Left ventricle myocardium inferior (tissue), 1 donor: ENCODE measurements around the gene PDHX. TPM values are rescaled to one million over a fixed set of nuclear protein-coding genes. Genes with fewer than 3 reads are reported as not detected.

Experiments
- DNase-seq: peaks from one replicate; pipeline ENCODE4 v3.0.0-alpha.2; 2020
- H3K27ac ChIP-seq: fragments of 200-600 bp; replicated peaks from 2 replicates; pipeline ENCODE4 v1.8.0; 2021
- H3K27me3 ChIP-seq: fragments of 200-600 bp; 2 replicates; pipeline ENCODE4 v1.8.0; 2021; ENCODE audit warnings: low read depth
- H3K36me3 ChIP-seq: fragments of 200-600 bp; 2 replicates; pipeline ENCODE4 v1.8.0; 2021
- H3K4me1 ChIP-seq: fragments of 200-600 bp; 2 replicates; pipeline ENCODE4 v1.8.0; 2021
- H3K4me3 ChIP-seq: fragments of 200-600 bp; 2 replicates; pipeline ENCODE4 v1.8.0; 2021; ENCODE audit warnings: mild to moderate bottlenecking, moderate library complexity
- H3K9me3 ChIP-seq: fragments of 200-600 bp; replicated peaks from 2 replicates; pipeline ENCODE4 v1.8.0; 2021
- intact Hi-C: fragments of 100-400 bp; cut with micrococcal nuclease; formaldehyde crosslinking; loops from one replicate; pipeline ENCODE4 v1.11.0; 2022
- total RNA-seq: library from RNA; stranded (reverse); fragmentation: NEBNext Ultra II Directional; extraction: Animal tissue kit (Norgen Biotek cat#: 25700); gene quantifications from one replicate; pipeline ENCODE4 v1.2.1, GENCODE V29; 2021
- TF ChIP-seq, protein P1 (sequence below): fragments of 200-600 bp; IDR thresholded peaks from 2 replicates; pipeline ENCODE4 v1.8.0; 2021; ENCODE audit warnings: antibody characterized with exemption, mild to moderate bottlenecking, borderline replicate concordance
- donor health status: DM: no; HTN: yes; CAD: no; lungs with severe emphysema.

Gene PDHX
- total RNA-seq, 1 donor from 2014 or later, result 157 TPM

- TF ChIP-seq, protein P1, sequence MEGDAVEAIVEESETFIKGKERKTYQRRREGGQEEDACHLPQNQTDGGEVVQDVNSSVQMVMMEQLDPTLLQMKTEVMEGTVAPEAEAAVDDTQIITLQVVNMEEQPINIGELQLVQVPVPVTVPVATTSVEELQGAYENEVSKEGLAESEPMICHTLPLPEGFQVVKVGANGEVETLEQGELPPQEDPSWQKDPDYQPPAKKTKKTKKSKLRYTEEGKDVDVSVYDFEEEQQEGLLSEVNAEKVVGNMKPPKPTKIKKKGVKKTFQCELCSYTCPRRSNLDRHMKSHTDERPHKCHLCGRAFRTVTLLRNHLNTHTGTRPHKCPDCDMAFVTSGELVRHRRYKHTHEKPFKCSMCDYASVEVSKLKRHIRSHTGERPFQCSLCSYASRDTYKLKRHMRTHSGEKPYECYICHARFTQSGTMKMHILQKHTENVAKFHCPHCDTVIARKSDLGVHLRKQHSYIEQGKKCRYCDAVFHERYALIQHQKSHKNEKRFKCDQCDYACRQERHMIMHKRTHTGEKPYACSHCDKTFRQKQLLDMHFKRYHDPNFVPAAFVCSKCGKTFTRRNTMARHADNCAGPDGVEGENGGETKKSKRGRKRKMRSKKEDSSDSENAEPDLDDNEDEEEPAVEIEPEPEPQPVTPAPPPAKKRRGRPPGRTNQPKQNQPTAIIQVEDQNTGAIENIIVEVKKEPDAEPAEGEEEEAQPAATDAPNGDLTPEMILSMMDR, result no peak
- no peak overlapping the region for H3K27ac ChIP-seq
- H3K36me3 ChIP-seq, result peaks cover 10% of the 10 kb centered on the region
- intact Hi-C loops, result no loop called here
- H3K9me3 ChIP-seq, result no peaks in the 10 kb centered on the region
- H3K4me1 ChIP-seq, result peaks cover 16% of the 10 kb centered on the region
- no peak for DNase-seq
- H3K27me3 ChIP-seq, result no peaks in the 10 kb centered on the region
- H3K4me3 ChIP-seq, result no peak overlapping the region
Observed at GRCh38 chr11:34978236-34979191, 62.1 kb downstream of the PDHX start.

- peaks cover 37% of the 10 kb centered on the region for H3K36me3 ChIP-seq
- no peak overlapping the region for H3K4me3 ChIP-seq
- TF ChIP-seq, protein P1, result no peak
- no peaks in the 10 kb centered on the region for H3K27me3 ChIP-seq
- intact Hi-C loops, result no loop called here
- H3K27ac ChIP-seq, result no peak overlapping the region
- DNase-seq, result no peak
- H3K9me3 ChIP-seq, result no peaks in the 10 kb centered on the region
- no peaks in the 10 kb centered on the region for H3K4me1 ChIP-seq
Observed at GRCh38 chr11:34984514-34984913, 68.1 kb downstream of the PDHX start.

- peaks cover 35% of the 10 kb centered on the region for H3K36me3 ChIP-seq
- H3K27ac ChIP-seq, result no peak overlapping the region
- TF ChIP-seq, protein P1, result no peak
- no peak overlapping the region for H3K4me3 ChIP-seq
- no peaks in the 10 kb centered on the region for H3K4me1 ChIP-seq
- intact Hi-C loops, result no loop called here
- DNase-seq, result no peak
- H3K9me3 ChIP-seq, result no peaks in the 10 kb centered on the region
- H3K27me3 ChIP-seq, result no peaks in the 10 kb centered on the region
Observed at GRCh38 chr11:34986883-34987520, 70.6 kb downstream of the PDHX start.

GRCh38 chr11:34987617-34988016 is 71.2 kb downstream of the PDHX start:
- intact Hi-C loops, result no loop called here
- no peak overlapping the region for H3K27ac ChIP-seq
- TF ChIP-seq, protein P1, result no peak
- peaks cover 41% of the 10 kb centered on the region for H3K36me3 ChIP-seq
- no peaks in the 10 kb centered on the region for H3K4me1 ChIP-seq
- no peak for DNase-seq
- H3K4me3 ChIP-seq, result no peak overlapping the region
- H3K9me3 ChIP-seq, result no peaks in the 10 kb centered on the region
- no peaks in the 10 kb centered on the region for H3K27me3 ChIP-seq

- TF ChIP-seq, protein P1, result no peak
- Histone ChIP-seq H3K4me1 (no peaks in the 10 kb centered on the region), H3K27ac (no peak overlapping the region), H3K36me3 (peaks cover 49% of the 10 kb centered on the region), H3K27me3 (no peaks in the 10 kb centered on the region), H3K4me3 (no peak overlapping the region), H3K9me3 (no peaks in the 10 kb centered on the region)
- DNase-seq, result no peak
- intact Hi-C loops, result no loop called here
Observed at GRCh38 chr11:34988294-34989255, 72.2 kb downstream of the PDHX start.
